H1 (cell line): ENCODE measurements around the gene CDK5RAP2. TPM values are rescaled to one million over a fixed set of nuclear protein-coding genes. Genes with fewer than 3 reads are reported as not detected.

Experiments
- CTCF ChIA-PET: fragments of 300-600 bp; sonication (Branson Sonifier 250); formaldehyde crosslinking; loops from one replicate; lab custom pipeline; 2021; ENCODE audit not compliant: partially characterized antibody; lab: Charles Lee
- POLR2A ChIA-PET: fragments of 300-600 bp; sonication (Branson Sonifier 250); formaldehyde crosslinking; loops from one replicate; lab custom pipeline; 2021; ENCODE audit warnings: inconsistent platforms; ENCODE audit not compliant: partially characterized antibody; lab: Charles Lee
- DNase-seq, 2 experiments: peaks; one replicate each; pipeline versions ENCODE4 v3.0.0 to v3.0.0-alpha.2; 2010 to 2022; ENCODE audit warnings: low spot score in 2 of 2, low read depth in 1 of 2, mixed read lengths in 1 of 2
- FAIRE-seq: peaks from 2 replicates; lab custom pipeline; 2011; peaks lifted over from hg19 to GRCh38; lab: Jason Lieb, UNC
- H2AFZ ChIP-seq: 2 replicates; pipeline ENCODE4 v1.8.1; 2012; ENCODE audit warnings: low read length, inconsistent platforms
- H2AK5ac ChIP-seq: 2 replicates; pipeline ENCODE4 v1.6.1; 2013; ENCODE audit warnings: low read depth, low read length
- H2BK120ac ChIP-seq: replicated peaks from 2 replicates; pipeline ENCODE3; 2013; ENCODE audit warnings: low read depth, low read length, inconsistent platforms
- H2BK12ac ChIP-seq: 2 replicates; pipeline ENCODE4 v1.6.1; 2013; ENCODE audit warnings: low read depth, low read length
- H2BK15ac ChIP-seq: 2 replicates; pipeline ENCODE4 v1.6.1; 2013; ENCODE audit warnings: low read length
- H2BK20ac ChIP-seq: 2 replicates; pipeline ENCODE4 v1.6.1; 2013; ENCODE audit warnings: low read length
- H2BK5ac ChIP-seq: 2 replicates; pipeline ENCODE4 v1.6.1; 2013; ENCODE audit warnings: low read depth, low read length
- H3K14ac ChIP-seq: 2 replicates; pipeline ENCODE4 v1.6.1; 2013; ENCODE audit warnings: inconsistent platforms; ENCODE audit not compliant: insufficient read length
- H3K18ac ChIP-seq: 2 replicates; pipeline ENCODE4 v1.6.1; 2013; ENCODE audit warnings: low read length; ENCODE audit errors: extremely low read depth
- H3K23ac ChIP-seq: 2 replicates; pipeline ENCODE4 v1.6.1; 2013; ENCODE audit warnings: inconsistent platforms; ENCODE audit not compliant: insufficient read length
- H3K23me2 ChIP-seq: 2 replicates; pipeline ENCODE4 v1.6.1; 2013; ENCODE audit warnings: low read depth, low read length
- H3K27ac ChIP-seq: 2 replicates; pipeline ENCODE4 v1.6.1; 2011; ENCODE audit warnings: low read depth, low read length, inconsistent platforms
- H3K27me3 ChIP-seq, 4 experiments: replicated peaks in 1 of 4; 1 replicate in 1 of 4; 2 replicates in 3 of 4; pipeline versions ENCODE4 v1.6.1 to v1.8.1; 2011 to 2013; ENCODE audit warnings: low read length in 3 of 4, mild to moderate bottlenecking in 3 of 4, inconsistent platforms in 2 of 4, mixed read lengths in 2 of 4, moderate library complexity in 1 of 4; ENCODE audit not compliant: control insufficient read depth in 3 of 4, insufficient read depth in 3 of 4; ENCODE audit errors: extremely low read depth in 1 of 4
- H3K36me3 ChIP-seq, 4 experiments: 2 replicates each; pipeline versions ENCODE4 v1.6.1 to v1.8.1; 2011 to 2013; ENCODE audit warnings: mild to moderate bottlenecking in 4 of 4, low read length in 3 of 4, moderate library complexity in 2 of 4, control low read depth in 1 of 4, inconsistent platforms in 1 of 4; ENCODE audit not compliant: insufficient read depth in 4 of 4, control insufficient read depth in 2 of 4
- H3K4ac ChIP-seq: replicated peaks from 2 replicates; pipeline ENCODE3; 2013; ENCODE audit warnings: low read length, low read depth, mixed read lengths, inconsistent platforms; ENCODE audit not compliant: insufficient read length
- H3K4me1 ChIP-seq, 4 experiments: replicated peaks in 1 of 4; 1 replicate in 1 of 4; 2 replicates in 3 of 4; pipeline versions ENCODE4 v1.6.1 to v1.8.1; 2011 to 2013; ENCODE audit warnings: low read length in 3 of 4, inconsistent platforms in 2 of 4, mixed read lengths in 1 of 4; ENCODE audit not compliant: insufficient read depth in 4 of 4, control insufficient read depth in 3 of 4
- H3K4me2 ChIP-seq, 2 experiments: 2 replicates each; pipeline versions ENCODE4 v1.6.1 to v1.8.1; 2011 to 2013; ENCODE audit warnings: low read depth in 2 of 2, low read length in 2 of 2, control low read depth in 1 of 2, inconsistent platforms in 1 of 2, mild to moderate bottlenecking in 1 of 2; ENCODE audit not compliant: insufficient read depth in 1 of 2
- H3K4me3 ChIP-seq, 4 experiments: fragments of 200-600, 300-600 bp in 1 of 4; sonication (generic), shearing (Covaris generic), sonication (Bioruptor Twin) in 1 of 4; 2 replicates each; pipeline versions ENCODE4 v1.5.1 to v1.8.1; 2011 to 2016; ENCODE audit warnings: low read length in 4 of 4, low read depth in 3 of 4, control low read depth in 2 of 4, inconsistent platforms in 2 of 4, mild to moderate bottlenecking in 2 of 4, mixed read lengths in 1 of 4, moderate library complexity in 1 of 4; ENCODE audit not compliant: insufficient read depth in 2 of 4; ENCODE audit errors: extremely low read depth in 1 of 4
- H3K56ac ChIP-seq: replicated peaks from 2 replicates; pipeline ENCODE3; 2013; ENCODE audit warnings: low read depth, mild to moderate bottlenecking, mixed read lengths, low read length, inconsistent platforms; ENCODE audit not compliant: insufficient read length
- H3K79me1 ChIP-seq: 2 replicates; pipeline ENCODE4 v1.6.1; 2013; ENCODE audit warnings: low read depth, low read length, control low read depth
- H3K79me2 ChIP-seq, 2 experiments: 2 replicates each; pipeline versions ENCODE4 v1.6.1 to v1.8.1; 2012 to 2013; ENCODE audit warnings: low read length in 2 of 2, mild to moderate bottlenecking in 2 of 2, inconsistent platforms in 1 of 2; ENCODE audit not compliant: insufficient read depth in 2 of 2, control insufficient read depth in 1 of 2
- H3K9ac ChIP-seq, 4 experiments: replicated peaks in 1 of 4; 1 replicate in 1 of 4; 2 replicates in 3 of 4; pipeline versions ENCODE4 v1.6.1 to v1.8.1; 2011 to 2013; ENCODE audit warnings: low read depth in 3 of 4, low read length in 3 of 4, control low read depth in 2 of 4, mild to moderate bottlenecking in 2 of 4, moderate library complexity in 2 of 4, inconsistent platforms in 1 of 4; ENCODE audit errors: extremely low read depth in 1 of 4
- H3K9me3 ChIP-seq, 2 experiments: 2 replicates each; pipeline versions ENCODE4 v1.6.1 to v1.8.1; 2012 to 2013; ENCODE audit warnings: mild to moderate bottlenecking in 2 of 2, moderate library complexity in 2 of 2, control low read depth in 1 of 2, inconsistent platforms in 1 of 2, low read depth in 1 of 2, low read length in 1 of 2, mixed read lengths in 1 of 2; ENCODE audit not compliant: insufficient read depth in 2 of 2
- H4K20me1 ChIP-seq, 2 experiments: replicated peaks in 1 of 2; 2 replicates each; pipeline versions ENCODE3 to v1.8.1; 2011 to 2013; ENCODE audit warnings: inconsistent platforms in 2 of 2, low read length in 2 of 2, mild to moderate bottlenecking in 1 of 2; ENCODE audit not compliant: insufficient read depth in 2 of 2, control insufficient read depth in 1 of 2
- H4K5ac ChIP-seq: 2 replicates; pipeline ENCODE4 v1.6.1; 2013; ENCODE audit warnings: low read length, low read depth, mixed read lengths, inconsistent platforms; ENCODE audit not compliant: insufficient read length
- H4K8ac ChIP-seq: 2 replicates; pipeline ENCODE4 v1.8.0; 2013; ENCODE audit warnings: mild to moderate bottlenecking, moderate library complexity, low read length, inconsistent platforms; ENCODE audit not compliant: insufficient read depth; ENCODE audit errors: extremely low read depth
- H4K91ac ChIP-seq: replicated peaks from 2 replicates; pipeline ENCODE3; 2013; ENCODE audit warnings: low read length, mixed read lengths, inconsistent platforms; ENCODE audit not compliant: insufficient read length
- ASH2L ChIP-seq: fragments of 200-600, 300-600 bp; sonication (generic); IDR thresholded peaks from one replicate; pipeline ENCODE4 v1.7.1; 2017; ENCODE audit warnings: low read length
- ATF2 ChIP-seq: IDR thresholded peaks from 2 replicates; pipeline ENCODE4 v1.6.1; 2012; ENCODE audit warnings: low read length, inconsistent platforms
- CBX5 ChIP-seq: fragments of 300-800, 300-1000 bp; sonication (generic); IDR thresholded peaks from 2 replicates; pipeline ENCODE4 v1.7.1; 2016; ENCODE audit warnings: antibody characterized with exemption, low read length, low read depth
- CHD2 ChIP-seq: IDR thresholded peaks from 2 replicates; pipeline ENCODE4 v1.6.1; 2012; ENCODE audit warnings: low read length, improper control_type of control experiment
- HDAC6 ChIP-seq: IDR thresholded peaks from one replicate; pipeline ENCODE4 v1.7.1; 2012; ENCODE audit warnings: low read depth, mild to moderate bottlenecking, inconsistent platforms, low read length, moderate library complexity
- KDM4A ChIP-seq: IDR thresholded peaks from one replicate; pipeline ENCODE4 v1.7.1; 2012; ENCODE audit warnings: low read depth, mild to moderate bottlenecking, moderate library complexity, low read length, inconsistent platforms; ENCODE audit not compliant: severe bottlenecking
- MAFK ChIP-seq: IDR thresholded peaks from 2 replicates; pipeline ENCODE4 v1.6.1; 2012; ENCODE audit warnings: low read depth, mild to moderate bottlenecking, improper control_type of control experiment, low read length
- RNF2 ChIP-seq: fragments of 200-900, 300-1000 bp; sonication (generic); IDR thresholded peaks from 2 replicates; pipeline ENCODE4 v1.7.1; 2016; ENCODE audit warnings: borderline replicate concordance, low read depth, mild to moderate bottlenecking, antibody characterized with exemption, low read length; ENCODE audit not compliant: poor library complexity, severe bottlenecking; ENCODE audit errors: missing control alignments
- SP2 ChIP-seq: IDR thresholded peaks from 2 replicates; pipeline ENCODE4 v1.6.1; 2012; ENCODE audit warnings: mild to moderate bottlenecking, low read length, inconsistent platforms
- SRF ChIP-seq: IDR thresholded peaks from 2 replicates; pipeline ENCODE4 v1.6.1; 2011; ENCODE audit warnings: mild to moderate bottlenecking, low read depth, low read length, moderate library complexity
- SUZ12 ChIP-seq: fragments of 200-600 bp; sonication (generic); IDR thresholded peaks from 2 replicates; pipeline ENCODE4 v1.6.1; 2012; ENCODE audit warnings: mild to moderate bottlenecking, inconsistent platforms, low read length, moderate library complexity, mixed read lengths
- TBP ChIP-seq: IDR thresholded peaks from 2 replicates; pipeline ENCODE4 v1.6.1; 2011; ENCODE audit warnings: low read depth, low read length, improper control_type of control experiment
- WGBS, 2 experiments: shearing (Covaris generic) in 1 of 2; methylation state at CpG; one replicate each; pipeline versions ENCODE4 v1.1.6 to v1.1.7; 2013 to 2015; ENCODE audit warnings: low lambda C conversion rate in 2 of 2, mixed read lengths in 2 of 2, inconsistent platforms in 1 of 2, low coverage in 1 of 2, missing lambda C conversion rate in 1 of 2; ENCODE audit not compliant: insufficient replicate concordance in 2 of 2, insufficient coverage in 1 of 2, insufficient read length in 1 of 2; ENCODE audit errors: extremely low coverage in 1 of 2, missing lambda C conversion rate in 1 of 2; 5-methylcytosine and 5-hydroxymethylcytosine counted together
- polyA plus RNA-seq, 7 experiments: library from polyadenylated mRNA; depleted of rRNA in 3 of 7; stranded (reverse) in 5 of 7; unstranded in 2 of 7; fragments of >200 nt in 5 of 7; fragments of 200-250 nt in 2 of 7; gene quantifications; 1 replicate in 5 of 7; 2 replicates in 1 of 7; 4 replicates in 1 of 7; pipeline versions ENCODE4 v1.2.1 to v1.2.3, GENCODE V29; 2011 to 2013; ENCODE audit warnings: missing spikeins in 2 of 7, mixed read lengths in 2 of 7
- total RNA-seq: library from RNA; stranded (reverse); fragmentation: NEBNext Ultra II Directional; extraction: Animal tissue kit (Norgen Biotek cat#: 25700); gene quantifications from 2 replicates; pipeline ENCODE4 v1.2.1, GENCODE V29; 2021

CDK5RAP2 gene
- total and polyA plus RNA-seq, 2 of the 8 experiments (the other 6 are each of a cell fraction or from before 2014, with no cell fraction given), result 19.8 to 49.4 TPM

GRCh38 chr9:120510816-120511215 lies 69.2 kb downstream of the CDK5RAP2 start:
- 91% methylated on average over 3 of the region's 3 CpGs; no CpG with 5 or more reads in 1 of the 2 experiments for WGBS, 2 experiments
- no peak overlapping the region for H2BK20ac ChIP-seq

More at GRCh38 chr9:120510816-120511215, 69.2 kb downstream of the CDK5RAP2 start:
- H3K23ac ChIP-seq, result no peak overlapping the region
- DNase-seq (no peak), FAIRE-seq (no peak)
- H2BK12ac ChIP-seq, result no peak overlapping the region
- H2AK5ac ChIP-seq, result no peak overlapping the region
- TF ChIP-seq HDAC6 (no peak), CBX5 (no peak), KDM4A (no peak), ATF2 (no peak), MAFK (no peak), ASH2L (no peak), SP2 (no peak), CHD2 (no peak), SUZ12 (no peak), TBP (no peak), RNF2 (no peak), SRF (no peak)
- no peak overlapping the region for H4K91ac ChIP-seq
- no peaks in the 10 kb centered on the region; the same call in 1 of the 2 replicates for H3K79me1 ChIP-seq
- peaks cover 0 to 26% (median 7%) of the 10 kb centered on the region in 4 experiments; a peak in 5 of 8 replicates for H3K36me3 ChIP-seq
- no peak overlapping the region for H2BK15ac ChIP-seq
- peaks cover 0 to 3% of the 10 kb centered on the region in 2 experiments for H4K20me1 ChIP-seq
- no peak overlapping the region for H4K5ac ChIP-seq
- H3K4ac ChIP-seq, result no peak overlapping the region
- no peak overlapping the region for H2AFZ ChIP-seq
- ChIA-PET CTCF (interaction anchor here (1.0 to 2.5 kb wide), 5 partner anchors 13 to 89 kb away, joined by 3 to 11 read pairs (median 4); no protein-coding TSS in a partner anchor), POLR2A (interaction anchor here (1.5 kb wide), 1 partner anchor 35 kb away, joined by 3 read pairs; no protein-coding TSS in a partner anchor)
- H2BK5ac ChIP-seq, result no peak overlapping the region
- no peak overlapping the region for H3K56ac ChIP-seq
- no peak overlapping the region for H2BK120ac ChIP-seq
- H3K4me2 ChIP-seq, result no peak overlapping the region
- H3K27me3 ChIP-seq, result no peaks in the 10 kb centered on the region
- no peaks in the 10 kb centered on the region for H3K4me1 ChIP-seq
- H3K4me3 ChIP-seq, result no peak overlapping the region
- no peaks in the 10 kb centered on the region for H3K9me3 ChIP-seq
- H3K18ac ChIP-seq, result no peak overlapping the region
- no peaks in the 10 kb centered on the region for H3K79me2 ChIP-seq
- no peak overlapping the region for H3K14ac ChIP-seq
- H3K27ac ChIP-seq, result no peak overlapping the region
- H3K9ac ChIP-seq, result no peak overlapping the region
- no peaks in the 10 kb centered on the region for H3K23me2 ChIP-seq
- no peak overlapping the region for H4K8ac ChIP-seq
